Measurements from ENCODE around the gene STARD6. TPM values are rescaled to one million over a fixed set of nuclear protein-coding genes. Genes with fewer than 3 reads are reported as not detected.

Gene STARD6
- total RNA-seq, 1 donor from 2014 or later, result 0.54 TPM

GRCh38 chr18:54284535-54284934 lies 73.1 kb downstream of the STARD6 start:
- Mint-ChIP-seq H3K9me3 (ENCODE audit: unreplicated experiment) (no peaks in the 10 kb centered on the region), H3K36me3 (ENCODE audit: low read depth, unreplicated experiment) (peaks cover 18% of the 10 kb centered on the region), H3K4me3 (ENCODE audit: unreplicated experiment) (no peak overlapping the region), H3K27ac (ENCODE audit: unreplicated experiment) (no peak overlapping the region), H3K27me3 (ENCODE audit: unreplicated experiment) (no peaks in the 10 kb centered on the region), H3K4me1 (ENCODE audit: unreplicated experiment) (no peaks in the 10 kb centered on the region)
- no peak for TF ChIP-seq CTCF (IDR thresholded peaks at IDR 0.05; ENCODE audit: unreplicated experiment)
- no peak for DNase-seq (ENCODE audit: low spot score)

- H3K27ac Mint-ChIP-seq (ENCODE audit: unreplicated experiment), result no peak overlapping the region
- TF ChIP-seq CTCF (IDR thresholded peaks at IDR 0.05; ENCODE audit: unreplicated experiment), result no peak
- no peaks in the 10 kb centered on the region for H3K27me3 Mint-ChIP-seq (ENCODE audit: unreplicated experiment)
- no peaks in the 10 kb centered on the region for H3K9me3 Mint-ChIP-seq (ENCODE audit: unreplicated experiment)
- DNase-seq (ENCODE audit: low spot score), result no peak
- no peak overlapping the region for H3K4me3 Mint-ChIP-seq (ENCODE audit: unreplicated experiment)
- peaks cover 4% of the 10 kb centered on the region for H3K36me3 Mint-ChIP-seq (ENCODE audit: low read depth, unreplicated experiment)
- no peaks in the 10 kb centered on the region for H3K4me1 Mint-ChIP-seq (ENCODE audit: unreplicated experiment)
These were observed 77.5 kb downstream of the STARD6 start for GRCh38 chr18:54280220-54280569.

GRCh38 chr18:54279477-54280219 lies 78.0 kb downstream of the STARD6 start:
- no peak for TF ChIP-seq CTCF (IDR thresholded peaks at IDR 0.05; ENCODE audit: unreplicated experiment)
- Mint-ChIP-seq H3K4me3 (ENCODE audit: unreplicated experiment) (no peak overlapping the region), H3K27me3 (ENCODE audit: unreplicated experiment) (no peaks in the 10 kb centered on the region), H3K9me3 (ENCODE audit: unreplicated experiment) (no peaks in the 10 kb centered on the region), H3K4me1 (ENCODE audit: unreplicated experiment) (no peaks in the 10 kb centered on the region), H3K36me3 (ENCODE audit: low read depth, unreplicated experiment) (peaks cover 4% of the 10 kb centered on the region), H3K27ac (ENCODE audit: unreplicated experiment) (no peak overlapping the region)
- DNase-seq (ENCODE audit: low spot score), result no peak

- Mint-ChIP-seq H3K4me1 (ENCODE audit: unreplicated experiment) (no peaks in the 10 kb centered on the region), H3K4me3 (ENCODE audit: unreplicated experiment) (no peak overlapping the region), H3K27ac (ENCODE audit: unreplicated experiment) (no peak overlapping the region), H3K36me3 (ENCODE audit: low read depth, unreplicated experiment) (peaks cover 4% of the 10 kb centered on the region), H3K9me3 (ENCODE audit: unreplicated experiment) (no peaks in the 10 kb centered on the region), H3K27me3 (ENCODE audit: unreplicated experiment) (no peaks in the 10 kb centered on the region)
- TF ChIP-seq CTCF (IDR thresholded peaks at IDR 0.05; ENCODE audit: unreplicated experiment), result no peak
- DNase-seq (ENCODE audit: low spot score), result no peak
These were observed 79.0 kb downstream of the STARD6 start for GRCh38 chr18:54278615-54279014.

GRCh38 chr18:54277899-54278298 lies 79.8 kb downstream of the STARD6 start:
- TF ChIP-seq CTCF (IDR thresholded peaks at IDR 0.05; ENCODE audit: unreplicated experiment), result no peak
- H3K27ac Mint-ChIP-seq (ENCODE audit: unreplicated experiment), result no peak overlapping the region
- H3K4me1 Mint-ChIP-seq (ENCODE audit: unreplicated experiment), result no peaks in the 10 kb centered on the region
- H3K27me3 Mint-ChIP-seq (ENCODE audit: unreplicated experiment), result no peaks in the 10 kb centered on the region
- H3K9me3 Mint-ChIP-seq (ENCODE audit: unreplicated experiment), result no peaks in the 10 kb centered on the region
- H3K4me3 Mint-ChIP-seq (ENCODE audit: unreplicated experiment), result no peak overlapping the region
- no peak for DNase-seq (ENCODE audit: low spot score)
- H3K36me3 Mint-ChIP-seq (ENCODE audit: low read depth, unreplicated experiment), result peaks cover 4% of the 10 kb centered on the region

Other genes starting within 250 kb of the STARD6 start
- gene MBD2, start 133.2 kb downstream of the STARD6 start, total RNA-seq (ENCODE audit: unreplicated experiment), result 27.7 TPM
- gene POLI, start 88.3 kb downstream of the STARD6 start, total RNA-seq (ENCODE audit: unreplicated experiment), result 29.0 TPM
- gene C18orf54, start within 50 bp of the STARD6 start, total RNA-seq (ENCODE audit: unreplicated experiment), result 19.2 TPM
- gene DYNAP, start 233.4 kb upstream of the STARD6 start, total RNA-seq (ENCODE audit: unreplicated experiment), result not detected

All from endothelial cell (in vitro differentiated cells).